Panc1 (cell line): ENCODE measurements around the gene SGIP1. TPM values are rescaled to one million over a fixed set of nuclear protein-coding genes. Genes with fewer than 3 reads are reported as not detected.

Source experiments
- ATAC-seq: fragments of 200-7000 bp; cut with Tn5 transposase; 2 replicates; pipeline ENCODE4 v1.9.1; 2020; ENCODE audit warnings: mild to moderate bottlenecking, moderate library complexity
- BruUV-seq: library from RNA; stranded (reverse); fragments of 400-500 nt; replicated peaks from 2 replicates; lab custom pipeline; 2021; lab: Mats Ljungman, UMichigan
- CTCF ChIA-PET: fragments of 300-600 bp; sonication (Branson Sonifier 250); formaldehyde crosslinking; loops from one replicate; lab custom pipeline; 2022; ENCODE audit warnings: antibody characterized with exemption; lab: Charles Lee
- POLR2A ChIA-PET: fragments of 300-600 bp; sonication (Branson Sonifier 250); formaldehyde crosslinking; loops from one replicate; lab custom pipeline; 2022; ENCODE audit warnings: antibody characterized with exemption; lab: Charles Lee
- DNase-seq: peaks from one replicate; pipeline ENCODE4 v3.0.0-alpha.2; 2010; ENCODE audit warnings: low read depth, low spot score
- H3K27ac ChIP-seq: 2 replicates; pipeline ENCODE4 v1.5.1; 2011; ENCODE audit warnings: mild to moderate bottlenecking, low read length, inconsistent platforms
- H3K27me3 ChIP-seq: fragments of 200-500 bp; sonication (Bioruptor generic); 2 replicates; pipeline ENCODE4 v1.6.0; 2014; ENCODE audit warnings: low read length, inconsistent platforms; ENCODE audit not compliant: control insufficient read depth, insufficient read depth
- H3K36me3 ChIP-seq: fragments of 200-500 bp; sonication (Bioruptor generic); 2 replicates; pipeline ENCODE4 v1.5.1; 2014; ENCODE audit warnings: inconsistent platforms, mild to moderate bottlenecking, low read length, moderate library complexity; ENCODE audit not compliant: control insufficient read depth, insufficient read depth
- H3K4me1 ChIP-seq: 2 replicates; pipeline ENCODE4 v1.5.1; 2011; ENCODE audit warnings: inconsistent platforms, mild to moderate bottlenecking, low read length, moderate library complexity; ENCODE audit not compliant: control insufficient read depth, insufficient read depth
- H3K4me3 ChIP-seq, 2 experiments: 2 replicates each; pipeline ENCODE4 v1.5.1; 2011 to 2012; ENCODE audit warnings: low read depth in 2 of 2, low read length in 2 of 2, mild to moderate bottlenecking in 2 of 2, inconsistent platforms in 1 of 2, moderate library complexity in 1 of 2
- H3K9me3 ChIP-seq: fragments of 200-500 bp; sonication (Bioruptor generic); 2 replicates; pipeline ENCODE4 v1.5.1; 2014; ENCODE audit warnings: low read depth, mild to moderate bottlenecking, inconsistent platforms, low read length, moderate library complexity; ENCODE audit not compliant: control insufficient read depth, insufficient read depth
- POLR2AphosphoS5 ChIP-seq: IDR thresholded peaks from 2 replicates; pipeline ENCODE4 v1.6.1; 2012; ENCODE audit warnings: mild to moderate bottlenecking, low read depth, low read length, moderate library complexity
- REST ChIP-seq, 2 experiments: IDR thresholded peaks; 2 replicates each; pipeline ENCODE4 v1.6.1; 2011 to 2012; ENCODE audit warnings: low read depth in 2 of 2, control low read depth in 1 of 2, low read length in 1 of 2, mild to moderate bottlenecking in 1 of 2, moderate library complexity in 1 of 2; ENCODE audit not compliant: insufficient read depth in 1 of 2
- SIN3A ChIP-seq: IDR thresholded peaks from 2 replicates; pipeline ENCODE4 v1.6.1; 2012; ENCODE audit warnings: low read depth, mild to moderate bottlenecking, low read length, moderate library complexity, borderline replicate concordance; ENCODE audit not compliant: insufficient read depth
- TCF7L2 ChIP-seq: IDR thresholded peaks from 2 replicates; pipeline ENCODE4 v1.6.1; 2011; ENCODE audit warnings: mild to moderate bottlenecking, low read depth, low read length, inconsistent platforms
- in situ Hi-C: cut with HindIII; loops from 2 replicates; pipeline ENCODE4 v1.10.0; 2016; ENCODE audit warnings: low sequenced_read_pairs, low pct_unique_long_range_greater_than_20kb
- intact Hi-C: fragments of 100-400 bp; cut with micrococcal nuclease; formaldehyde crosslinking; loops from one replicate; pipeline ENCODE4 v1.10.0; 2022; ENCODE audit not compliant: unreplicated experiment
- total RNA-seq: library from RNA; stranded (reverse); gene quantifications from one replicate; pipeline ENCODE4 v1.2.1, GENCODE V29; 2021; ENCODE audit not compliant: unreplicated experiment
- TF ChIP-seq, protein P1 (sequence below): fragments of 450-650 bp; IDR thresholded peaks from 2 replicates; pipeline ENCODE4 v1.5.1; 2017; ENCODE audit warnings: mild to moderate bottlenecking

Gene SGIP1
- total RNA-seq, 1 experiment from 2014 or later: 1.6 TPM

DNA sequence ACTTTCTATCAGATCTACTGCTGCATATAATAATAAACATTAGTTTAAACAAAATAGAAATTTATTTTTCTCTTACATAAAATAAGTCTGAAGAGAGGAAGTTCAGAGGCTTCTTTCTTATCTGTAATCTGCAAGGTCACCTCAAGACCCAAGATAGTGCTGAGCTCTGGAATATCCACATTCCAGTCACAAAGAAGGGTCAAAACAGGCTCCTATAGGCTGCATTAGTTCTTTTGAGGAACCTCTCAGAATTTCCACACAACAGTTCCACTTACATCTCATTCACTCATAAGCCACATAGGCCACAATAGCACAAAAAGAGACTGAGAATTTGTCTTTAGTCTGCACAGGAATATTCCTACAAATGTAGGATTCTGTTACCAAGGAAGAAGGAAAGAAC is 233.7 kb downstream of the SGIP1 start:
- TF ChIP-seq REST (IDR thresholded peaks at IDR 0.05; ENCODE audit: insufficient read depth in 1 of 2, low read depth in 2 of 2, low read length in 1 of 2) (no peak), POLR2AphosphoS5 (no peak), TCF7L2 (no peak), SIN3A (no peak)
- TF ChIP-seq, protein P1, sequence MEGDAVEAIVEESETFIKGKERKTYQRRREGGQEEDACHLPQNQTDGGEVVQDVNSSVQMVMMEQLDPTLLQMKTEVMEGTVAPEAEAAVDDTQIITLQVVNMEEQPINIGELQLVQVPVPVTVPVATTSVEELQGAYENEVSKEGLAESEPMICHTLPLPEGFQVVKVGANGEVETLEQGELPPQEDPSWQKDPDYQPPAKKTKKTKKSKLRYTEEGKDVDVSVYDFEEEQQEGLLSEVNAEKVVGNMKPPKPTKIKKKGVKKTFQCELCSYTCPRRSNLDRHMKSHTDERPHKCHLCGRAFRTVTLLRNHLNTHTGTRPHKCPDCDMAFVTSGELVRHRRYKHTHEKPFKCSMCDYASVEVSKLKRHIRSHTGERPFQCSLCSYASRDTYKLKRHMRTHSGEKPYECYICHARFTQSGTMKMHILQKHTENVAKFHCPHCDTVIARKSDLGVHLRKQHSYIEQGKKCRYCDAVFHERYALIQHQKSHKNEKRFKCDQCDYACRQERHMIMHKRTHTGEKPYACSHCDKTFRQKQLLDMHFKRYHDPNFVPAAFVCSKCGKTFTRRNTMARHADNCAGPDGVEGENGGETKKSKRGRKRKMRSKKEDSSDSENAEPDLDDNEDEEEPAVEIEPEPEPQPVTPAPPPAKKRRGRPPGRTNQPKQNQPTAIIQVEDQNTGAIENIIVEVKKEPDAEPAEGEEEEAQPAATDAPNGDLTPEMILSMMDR: no peak
- Histone ChIP-seq H3K27me3 (no peaks in the 10 kb centered on the region), H3K4me1 (no peaks in the 10 kb centered on the region), H3K36me3 (no peaks in the 10 kb centered on the region), H3K9me3 (no peaks in the 10 kb centered on the region), H3K27ac (no peak overlapping the region), H3K4me3 (no peak overlapping the region)
- in situ Hi-C loops: no loop called here
- BruUV-seq: no TSS peak
- CTCF ChIA-PET: no interaction called here
- intact Hi-C loops: loop anchor here (5.0 to 10.0 kb wide), 4 partner anchors 167 to 445 kb away; no protein-coding TSS in a partner anchor
- DNase-seq: no peak
- POLR2A ChIA-PET: no interaction called here
- ATAC-seq: no peak

GRCh38 chr1:66768965-66769364 is 235.0 kb downstream of the SGIP1 start:
- Histone ChIP-seq H3K4me1 (no peaks in the 10 kb centered on the region), H3K27me3 (no peaks in the 10 kb centered on the region), H3K36me3 (no peaks in the 10 kb centered on the region), H3K9me3 (no peaks in the 10 kb centered on the region), H3K27ac (no peak overlapping the region), H3K4me3 (no peak overlapping the region)
- BruUV-seq: no TSS peak
- no peak for ATAC-seq
- TF ChIP-seq, protein P1: no peak
- TF ChIP-seq REST (IDR thresholded peaks at IDR 0.05; ENCODE audit: insufficient read depth in 1 of 2, low read depth in 2 of 2, low read length in 1 of 2) (no peak), TCF7L2 (no peak), SIN3A (no peak), POLR2AphosphoS5 (no peak)
- ChIA-PET CTCF (no interaction called here), POLR2A (no interaction called here)
- no peak for DNase-seq
- intact Hi-C loops: loop anchor here (5.0 to 10.0 kb wide), 4 partner anchors 166 to 443 kb away; no protein-coding TSS in a partner anchor
- in situ Hi-C loops: no loop called here
